Skeletal muscle cell (primary cell): ENCODE results near the gene ATP6V1A.

Source experiments
- DNase-seq: peaks from one replicate; pipeline ENCODE4 v3.0.0-alpha.2; 2010; ENCODE audit warnings: low read depth
- H3K4me3 ChIP-seq: 2 replicates; pipeline ENCODE4 v1.5.1; 2011; ENCODE audit warnings: low read depth, mild to moderate bottlenecking, control low read depth, low read length, moderate library complexity

ATP6V1A gene

DNA sequence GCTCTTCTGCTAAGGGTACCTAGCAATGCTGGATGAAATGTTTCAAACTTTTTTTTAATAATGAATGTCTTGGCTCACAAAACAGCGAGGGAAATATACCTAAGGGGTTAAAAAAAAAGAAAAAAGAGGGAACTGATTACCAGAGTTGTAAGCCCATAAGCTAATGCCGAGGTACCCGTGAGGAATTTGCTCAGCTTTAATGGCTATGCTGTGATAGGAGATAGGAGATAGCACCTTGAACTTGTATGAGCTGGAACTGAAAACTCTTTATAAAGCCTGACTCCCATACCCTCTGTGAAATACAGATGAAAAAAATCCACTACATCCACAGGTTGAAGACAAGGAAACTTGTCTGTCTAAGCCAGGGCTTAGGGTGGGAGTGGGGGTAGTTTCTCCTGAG is 105.7 kb downstream of the ATP6V1A start:
- no peak overlapping the region for H3K4me3 ChIP-seq
- no peak for DNase-seq
